Esophagus muscularis mucosa (tissue), 4 donors: ENCODE measurements around the gene ATG16L2. TPM values are rescaled to one million over a fixed set of nuclear protein-coding genes. Genes with fewer than 3 reads are reported as not detected.

ENCODE experiments used
- DNase-seq: peaks from one replicate; pipeline ENCODE4 v3.0.0-alpha.2; 2017; ENCODE audit errors: extremely low spot score
- H3K27ac ChIP-seq, 4 donors: fragments of 200-600 bp; sonication (generic); replicated peaks in 1 of 4; 1 replicate in 3 of 4; 2 replicates in 1 of 4; pipeline ENCODE4 v1.5.1; 2016 to 2019; ENCODE audit warnings: mild to moderate bottlenecking in 1 of 4
- H3K27me3 ChIP-seq, 4 donors: fragments of 200-600 bp; sonication (generic); one replicate each; pipeline versions ENCODE4 v1.5.1 to v1.6.0; 2016 to 2019
- H3K36me3 ChIP-seq, 4 donors: fragments of 200-600 bp; sonication (generic); one replicate each; pipeline ENCODE4 v1.5.1; 2016 to 2019
- H3K4me1 ChIP-seq, 4 donors: fragments of 200-600 bp; sonication (generic); one replicate each; pipeline ENCODE4 v1.5.1; 2016 to 2019
- H3K4me3 ChIP-seq, 4 donors: fragments of 200-600 bp; sonication (generic); 1 replicate in 2 of 4; 2 replicates in 2 of 4; pipeline ENCODE4 v1.5.1; 2016 to 2019; ENCODE audit warnings: mild to moderate bottlenecking in 4 of 4, moderate library complexity in 1 of 4
- H3K9me3 ChIP-seq, 4 donors: fragments of 200-600 bp; sonication (generic); 1 replicate in 3 of 4; 2 replicates in 1 of 4; pipeline ENCODE4 v1.5.1; 2016 to 2019
- CTCF ChIP-seq, 3 experiments: fragments of 200-600 bp in 2 of 3; fragments of 450-650 bp in 1 of 3; sonication (generic) in 2 of 3; IDR thresholded peaks; one replicate each; pipeline ENCODE4 v1.5.1; 2017 to 2019; ENCODE audit warnings: antibody characterized with exemption in 3 of 3, mild to moderate bottlenecking in 2 of 3, moderate library complexity in 1 of 3
- EP300 ChIP-seq: sonication (generic); formaldehyde crosslinking; IDR thresholded peaks from one replicate; pipeline ENCODE4 v1.6.1; 2017; ENCODE audit warnings: antibody characterized with exemption
- POLR2A ChIP-seq: fragments of 450-650 bp; IDR thresholded peaks from one replicate; pipeline ENCODE4 v1.6.1; 2017; ENCODE audit warnings: antibody characterized with exemption, moderate library complexity, mild to moderate bottlenecking, low read depth
- POLR2AphosphoS5 ChIP-seq, 2 donors: sonication (generic); formaldehyde crosslinking; IDR thresholded peaks; one replicate each; pipeline ENCODE4 v1.6.1; 2017; ENCODE audit warnings: antibody characterized with exemption in 2 of 2
- WGBS: methylation state at CpG from one replicate; pipeline ENCODE4 v1.1.5; 2018; 5-methylcytosine and 5-hydroxymethylcytosine counted together
- intact Hi-C: fragments of 100-400 bp; cut with DNase I; formaldehyde crosslinking; loops from one replicate; pipeline ENCODE4 v1.15.1; 2023
- total RNA-seq, 4 donors: library from RNA; depleted of rRNA; stranded (reverse); fragments of >200 nt; gene quantifications; one replicate each; pipeline versions ENCODE4 v1.1.0 to v1.2.1, GENCODE V29; 2016

The ATG16L2 gene
- total RNA-seq, 4 donors from 2014 or later = 11.8 to 19.3 (median 18.2) TPM

DNA sequence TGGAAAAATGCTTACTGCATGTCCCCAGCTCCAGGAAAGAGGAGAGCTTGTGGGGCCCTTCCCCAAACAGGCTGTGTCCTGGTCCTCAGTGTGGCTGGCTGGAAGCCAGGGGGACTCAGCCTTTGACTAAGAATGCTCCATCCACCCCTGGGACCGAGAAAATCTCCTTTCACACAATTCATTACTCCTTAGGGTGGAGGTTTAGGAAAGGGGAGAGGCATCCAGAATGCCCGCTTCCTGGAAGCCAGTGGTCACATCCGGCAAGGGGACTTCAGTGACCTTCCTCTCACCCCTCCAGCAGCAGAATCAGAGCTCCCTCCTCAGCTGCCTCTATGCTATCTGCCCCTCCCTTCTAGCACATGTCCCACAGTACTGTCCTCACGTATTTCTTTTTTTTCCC lies 21.9 kb downstream of the ATG16L2 start:
- intact Hi-C loops = no loop called here
- TF ChIP-seq POLR2AphosphoS5 (IDR thresholded peaks at IDR 0.05) (peak; percentile 7 to 53), POLR2A (no peak)
- no peak for DNase-seq
- no peak overlapping the region for H3K4me3 ChIP-seq
- peaks cover 51 to 64% (median 57%) of the 10 kb centered on the region in 4 donors for H3K4me1 ChIP-seq
- peak overlapping the region; percentile 59 to 79 (median 73) for H3K27ac ChIP-seq
- H3K9me3 ChIP-seq = no peaks in the 10 kb centered on the region
- peaks cover 14 to 43% (median 33%) of the 10 kb centered on the region in 4 donors for H3K36me3 ChIP-seq
- no peaks in the 10 kb centered on the region for H3K27me3 ChIP-seq
- WGBS = 70% methylated on average over 4 of the region's 4 CpGs

- no peaks in the 10 kb centered on the region for H3K9me3 ChIP-seq
- no peaks in the 10 kb centered on the region for H3K27me3 ChIP-seq
- peaks cover 25 to 65% (median 51%) of the 10 kb centered on the region in 4 donors for H3K36me3 ChIP-seq
- no peak overlapping the region for H3K27ac ChIP-seq
- H3K4me3 ChIP-seq = no peak overlapping the region
- peaks cover 24 to 53% (median 30%) of the 10 kb centered on the region in 4 donors for H3K4me1 ChIP-seq
- TF ChIP-seq CTCF (IDR thresholded peaks at IDR 0.05) (no peak), EP300 (no peak), POLR2AphosphoS5 (IDR thresholded peaks at IDR 0.05) (no peak), POLR2A (no peak)
- DNase-seq = no peak
- WGBS = 80% methylated on average over 4 of the region's 4 CpGs
- intact Hi-C loops = no loop called here
These were observed 24.6 kb downstream of the ATG16L2 start for GRCh38 chr11:72838691-72839305.

DNA sequence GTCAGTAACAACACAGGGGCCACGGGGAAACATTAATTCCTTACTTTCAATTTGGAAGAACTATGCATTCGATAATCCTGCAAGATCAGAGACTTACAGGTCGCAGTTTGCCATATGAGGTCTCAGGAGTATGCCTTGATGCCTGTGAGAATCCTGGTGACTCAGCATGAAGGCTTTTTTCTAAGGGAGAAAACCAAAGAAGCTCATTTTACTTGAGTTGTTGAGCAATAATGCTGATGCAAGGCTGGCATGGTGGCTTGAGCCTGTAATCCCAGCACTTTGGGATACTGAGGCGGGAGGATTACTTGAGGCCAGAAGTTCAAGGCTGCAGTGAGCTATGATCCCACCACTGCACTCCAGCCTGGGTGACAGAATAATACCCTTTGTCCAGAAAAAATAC lies 26.6 kb downstream of the ATG16L2 start:
- H3K27ac ChIP-seq = no peak overlapping the region
- TF ChIP-seq EP300 (no peak), POLR2AphosphoS5 (IDR thresholded peaks at IDR 0.05) (no peak), POLR2A (no peak), CTCF (IDR thresholded peaks at IDR 0.05) (no peak)
- peaks cover 25 to 84% (median 54%) of the 10 kb centered on the region in 4 donors for H3K36me3 ChIP-seq
- H3K9me3 ChIP-seq = no peaks in the 10 kb centered on the region
- no peak overlapping the region for H3K4me3 ChIP-seq
- 95% methylated on average over 4 of the region's 4 CpGs for WGBS
- peaks cover 5 to 37% (median 11%) of the 10 kb centered on the region in 4 donors for H3K4me1 ChIP-seq
- intact Hi-C loops = no loop called here
- no peaks in the 10 kb centered on the region for H3K27me3 ChIP-seq
- no peak for DNase-seq

DNA sequence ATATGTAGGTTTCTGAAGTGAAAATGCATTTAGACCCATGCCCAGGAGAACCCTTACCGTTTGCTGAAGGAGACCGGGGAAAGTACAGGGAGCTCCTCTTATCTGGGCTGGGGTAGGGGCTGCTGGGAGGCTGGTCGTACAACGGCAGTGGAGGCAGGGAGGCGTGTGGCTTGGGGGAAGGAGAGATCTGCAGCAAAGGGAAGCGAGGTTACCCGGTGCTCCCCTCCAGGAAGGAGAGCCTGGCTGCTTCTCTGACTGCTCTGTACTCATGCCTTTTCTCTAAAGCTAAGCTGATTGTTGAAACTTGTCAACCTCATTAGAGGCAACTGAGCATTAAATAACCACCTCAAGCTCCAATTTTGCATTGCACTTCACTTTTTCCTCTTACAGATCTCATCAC lies 27.2 kb downstream of the ATG16L2 start:
- H3K27me3 ChIP-seq = no peaks in the 10 kb centered on the region
- H3K36me3 ChIP-seq = peaks cover 25 to 84% (median 54%) of the 10 kb centered on the region in 4 donors
- no peak overlapping the region for H3K4me3 ChIP-seq
- intact Hi-C loops = no loop called here
- no peak overlapping the region for H3K27ac ChIP-seq
- 89% methylated on average over 7 of the region's 7 CpGs for WGBS
- no peaks in the 10 kb centered on the region for H3K9me3 ChIP-seq
- DNase-seq = no peak
- TF ChIP-seq POLR2AphosphoS5 (IDR thresholded peaks at IDR 0.05) (no peak), POLR2A (no peak), EP300 (no peak), CTCF (IDR thresholded peaks at IDR 0.05) (no peak)
- peaks cover 0 to 31% (median 5%) of the 10 kb centered on the region in 4 donors for H3K4me1 ChIP-seq

GRCh38 chr11:72842126-72842525 lies 27.9 kb downstream of the ATG16L2 start:
- WGBS = 89% methylated on average over 5 of the region's 5 CpGs
- no peak for TF ChIP-seq POLR2AphosphoS5 (IDR thresholded peaks at IDR 0.05)
- no peak for TF ChIP-seq EP300
- no peak for TF ChIP-seq CTCF (IDR thresholded peaks at IDR 0.05)
- TF ChIP-seq POLR2A = no peak
- H3K36me3 ChIP-seq = peaks cover 25 to 86% (median 53%) of the 10 kb centered on the region in 4 donors
- no peak for DNase-seq
- H3K27me3 ChIP-seq = no peaks in the 10 kb centered on the region
- H3K4me1 ChIP-seq = peaks cover 0 to 24% (median 2%) of the 10 kb centered on the region in 4 donors
- no peak overlapping the region for H3K4me3 ChIP-seq
- no peak overlapping the region for H3K27ac ChIP-seq
- intact Hi-C loops = no loop called here
- no peaks in the 10 kb centered on the region for H3K9me3 ChIP-seq
